Astrocyte of the spinal cord (primary cell): ENCODE measurements around the gene RNPEP.

ENCODE experiments used
- DNase-seq: peaks from one replicate; pipeline ENCODE4 v3.0.0; 2011; ENCODE audit warnings: low read depth, low spot score
- H3K4me3 ChIP-seq: 2 replicates; pipeline ENCODE4 v1.5.1; 2011; ENCODE audit warnings: low read depth, mild to moderate bottlenecking, low read length, moderate library complexity
- in situ Hi-C: cut with HindIII; loops from 2 replicates; pipeline ENCODE4 v1.10.0; 2017; ENCODE audit warnings: low sequenced_read_pairs
- TF ChIP-seq, protein P1 (sequence below): IDR thresholded peaks from 2 replicates; pipeline ENCODE4 v1.5.1; 2012; ENCODE audit warnings: low read depth, mild to moderate bottlenecking, low read length, inconsistent platforms

RNPEP gene

DNA sequence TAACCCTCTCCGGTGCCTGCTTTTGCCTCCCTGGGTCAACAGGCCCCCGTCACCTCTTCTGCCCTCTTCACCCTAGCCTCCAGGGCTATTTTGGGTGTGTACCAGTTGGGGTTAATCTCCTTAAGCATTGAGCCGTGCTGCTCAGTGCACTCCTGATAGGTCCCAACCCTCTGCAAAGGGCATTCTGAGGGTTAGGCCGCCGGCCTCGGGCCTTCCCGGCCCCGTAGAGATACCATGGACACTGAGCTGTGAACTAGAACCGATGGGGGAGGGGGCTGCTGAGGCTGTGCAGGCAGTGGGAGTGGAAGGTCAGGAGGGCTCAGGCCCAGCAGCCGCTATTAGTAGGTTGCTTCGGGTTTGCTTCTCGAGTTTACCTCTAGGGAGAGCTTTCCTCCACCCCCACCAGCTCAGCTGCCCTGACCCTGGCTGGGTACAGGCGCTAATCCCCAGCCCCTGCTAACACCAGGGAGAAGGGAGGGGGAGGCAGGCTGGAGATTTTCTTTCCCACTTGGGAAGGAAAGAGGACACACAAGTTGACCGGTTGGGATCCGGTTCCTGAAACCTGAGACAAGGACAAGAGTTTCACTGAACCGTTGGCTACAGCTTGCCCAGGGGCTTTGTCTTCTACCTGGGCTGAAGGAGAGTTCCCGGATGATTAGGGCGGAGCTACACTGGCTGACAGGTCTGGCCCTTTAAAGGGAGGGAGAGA lies 40.9 kb upstream of the RNPEP start:
- in situ Hi-C loops = no loop called here
- DNase-seq = no peak
- TF ChIP-seq, protein P1, sequence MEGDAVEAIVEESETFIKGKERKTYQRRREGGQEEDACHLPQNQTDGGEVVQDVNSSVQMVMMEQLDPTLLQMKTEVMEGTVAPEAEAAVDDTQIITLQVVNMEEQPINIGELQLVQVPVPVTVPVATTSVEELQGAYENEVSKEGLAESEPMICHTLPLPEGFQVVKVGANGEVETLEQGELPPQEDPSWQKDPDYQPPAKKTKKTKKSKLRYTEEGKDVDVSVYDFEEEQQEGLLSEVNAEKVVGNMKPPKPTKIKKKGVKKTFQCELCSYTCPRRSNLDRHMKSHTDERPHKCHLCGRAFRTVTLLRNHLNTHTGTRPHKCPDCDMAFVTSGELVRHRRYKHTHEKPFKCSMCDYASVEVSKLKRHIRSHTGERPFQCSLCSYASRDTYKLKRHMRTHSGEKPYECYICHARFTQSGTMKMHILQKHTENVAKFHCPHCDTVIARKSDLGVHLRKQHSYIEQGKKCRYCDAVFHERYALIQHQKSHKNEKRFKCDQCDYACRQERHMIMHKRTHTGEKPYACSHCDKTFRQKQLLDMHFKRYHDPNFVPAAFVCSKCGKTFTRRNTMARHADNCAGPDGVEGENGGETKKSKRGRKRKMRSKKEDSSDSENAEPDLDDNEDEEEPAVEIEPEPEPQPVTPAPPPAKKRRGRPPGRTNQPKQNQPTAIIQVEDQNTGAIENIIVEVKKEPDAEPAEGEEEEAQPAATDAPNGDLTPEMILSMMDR = no peak
- H3K4me3 ChIP-seq = no peak overlapping the region

DNA sequence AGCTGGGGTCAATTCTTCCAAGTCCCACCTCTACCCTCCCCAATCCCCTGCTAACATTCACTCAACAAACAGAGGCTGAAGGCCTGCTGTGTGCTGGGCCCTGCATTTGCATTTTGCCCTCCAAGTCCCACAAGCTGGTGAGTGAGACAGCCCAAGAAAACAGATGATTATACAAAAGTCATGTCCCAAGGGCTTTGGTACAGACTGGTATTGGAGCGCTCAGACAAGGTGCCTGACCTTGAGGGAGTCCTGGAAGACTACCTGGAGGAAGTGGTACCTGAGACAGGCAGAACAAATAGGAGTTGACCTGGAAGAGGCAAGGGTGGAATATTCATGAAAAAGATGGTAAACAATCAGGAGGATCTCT lies 40.3 kb upstream of the RNPEP start:
- DNase-seq = no peak
- TF ChIP-seq, protein P1 = no peak
- in situ Hi-C loops = no loop called here
- no peak overlapping the region for H3K4me3 ChIP-seq

DNA sequence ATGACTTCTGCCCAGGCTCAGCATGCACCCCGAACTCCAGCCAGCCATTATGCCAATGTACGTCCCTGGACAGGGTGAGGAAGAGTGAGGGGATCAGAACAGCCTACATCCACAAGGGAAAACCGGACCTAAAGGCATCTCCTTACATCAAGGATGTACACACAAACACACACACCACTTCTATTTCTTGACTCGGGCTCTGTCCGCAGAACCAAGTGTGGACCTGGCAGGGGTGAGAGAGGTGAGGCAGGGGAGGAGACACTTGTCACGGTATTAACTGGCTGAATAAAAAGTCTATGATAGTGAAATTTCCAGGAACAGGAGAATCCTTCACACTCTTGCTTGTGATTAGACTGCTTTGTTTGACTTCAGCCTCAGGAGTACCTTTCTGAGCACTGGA lies 38.4 kb upstream of the RNPEP start:
- TF ChIP-seq, protein P1 = no peak
- no peak for DNase-seq
- in situ Hi-C loops = no loop called here
- no peak overlapping the region for H3K4me3 ChIP-seq

DNA sequence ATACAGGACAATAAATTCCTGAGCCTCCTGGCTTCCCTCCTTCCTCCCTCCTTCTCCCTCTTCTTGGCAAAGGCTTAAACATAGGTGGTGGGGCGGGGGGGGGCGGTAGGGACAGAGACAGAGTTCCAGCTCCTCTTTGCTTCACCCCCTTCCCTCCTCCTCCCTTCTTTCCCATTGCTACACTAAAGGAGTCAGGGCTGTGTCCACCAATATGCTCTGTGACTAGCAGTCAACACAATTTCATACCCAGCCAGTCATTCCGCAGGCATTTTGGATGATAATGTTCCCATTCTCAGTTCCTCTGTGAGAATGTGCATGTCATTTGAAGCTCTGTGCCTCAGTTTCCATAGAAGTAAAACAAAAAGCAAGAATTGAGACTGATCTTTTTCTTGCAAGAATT lies 37.8 kb upstream of the RNPEP start:
- no peak overlapping the region for H3K4me3 ChIP-seq
- TF ChIP-seq, protein P1 = no peak
- DNase-seq = no peak
- in situ Hi-C loops = no loop called here

DNA sequence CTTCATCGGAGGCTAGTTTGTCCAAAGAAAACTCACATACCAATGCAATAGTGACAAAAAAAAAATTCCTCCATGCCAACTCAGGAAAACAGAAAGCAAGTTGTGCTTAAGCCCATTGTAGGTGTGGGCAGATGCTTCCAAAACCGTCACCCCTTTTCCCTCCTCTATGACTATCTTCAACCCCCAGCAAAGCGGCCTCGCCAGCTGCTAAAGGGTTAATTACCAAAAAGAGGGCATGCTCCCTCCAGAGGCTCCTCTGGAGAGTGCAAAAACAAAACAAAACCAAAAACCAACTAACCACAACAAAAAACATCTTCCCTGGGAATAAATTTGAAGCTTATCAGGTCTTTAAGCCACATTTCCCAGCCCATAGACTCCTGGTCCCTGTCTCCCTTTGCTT lies 37.3 kb upstream of the RNPEP start:
- TF ChIP-seq, protein P1 = peak; percentile 8
- H3K4me3 ChIP-seq = no peak overlapping the region
- in situ Hi-C loops = no loop called here
- DNase-seq = no peak

DNA sequence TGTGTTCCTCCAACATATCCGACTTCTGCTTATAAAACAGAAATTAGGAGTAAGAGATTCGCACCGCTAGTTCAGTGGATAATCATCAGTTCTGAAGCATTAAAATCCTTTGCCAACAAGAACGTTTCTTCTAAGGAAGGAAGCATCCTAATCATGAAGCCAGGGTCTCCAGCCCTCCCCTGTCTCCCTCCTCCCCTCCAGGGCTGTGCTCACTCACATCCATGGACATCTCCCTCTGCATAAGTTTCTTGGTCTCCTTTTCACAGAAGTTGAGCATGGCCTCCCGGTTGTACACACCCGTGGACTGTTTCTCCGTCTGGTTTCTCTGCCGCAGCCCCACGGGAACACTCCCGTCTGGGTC lies 36.6 kb upstream of the RNPEP start:
- TF ChIP-seq, protein P1 = no peak
- peak overlapping the region; percentile 34 for H3K4me3 ChIP-seq
- in situ Hi-C loops = no loop called here
- no peak for DNase-seq
